Measurements from ENCODE around the gene ADAM19. TPM values are rescaled to one million over a fixed set of nuclear protein-coding genes. Genes with fewer than 3 reads are reported as not detected.

The ADAM19 gene
- total RNA-seq, 1 experiment from 2014 or later, result 0.47 TPM

DNA sequence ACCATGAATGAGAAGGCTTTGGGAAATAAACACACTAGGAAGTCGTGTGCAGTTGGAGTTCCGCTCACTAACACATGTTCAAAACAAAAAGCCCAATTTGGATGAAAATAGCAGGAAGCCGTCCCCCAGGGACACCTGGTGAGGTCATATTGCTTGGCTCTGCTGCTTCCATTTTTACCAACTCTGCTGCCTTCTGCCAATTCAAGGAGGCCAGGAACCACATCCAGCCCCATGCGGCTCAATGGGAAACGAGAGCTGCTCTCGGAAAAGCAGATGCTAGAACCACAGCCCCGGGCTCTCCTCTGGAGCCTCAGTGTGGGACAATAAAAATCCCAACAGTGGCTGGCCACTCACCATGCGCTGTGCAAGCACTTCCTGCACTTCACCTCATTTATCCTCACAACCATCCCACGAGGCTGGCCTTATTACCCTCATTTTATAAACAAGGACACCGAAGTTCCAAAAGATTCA, 13.4 kb downstream of the ADAM19 start:
- ChIA-PET POLR2A (no interaction called here), CTCF (interaction anchor here (0.6 to 0.8 kb wide), 4 partner anchors 46 to 1545 kb away, joined by 3 read pairs; no protein-coding TSS in a partner anchor)
- no peaks in the 10 kb centered on the region for H3K9me3 Mint-ChIP-seq (ENCODE audit: unreplicated experiment)
- no peak overlapping the region for H3K27ac Mint-ChIP-seq (ENCODE audit: low read depth, unreplicated experiment)
- no peak overlapping the region for H3K4me3 Mint-ChIP-seq (ENCODE audit: unreplicated experiment)
- no TSS peak for BruUV-seq (replicated peaks)
- no peaks in the 10 kb centered on the region for H3K36me3 Mint-ChIP-seq (ENCODE audit: insufficient read depth, unreplicated experiment)
- intact Hi-C loops (cut with micrococcal nuclease), result loop anchor here (5.0 kb wide), 1 partner anchor 50 kb away; no protein-coding TSS in a partner anchor
- DNase-seq (ENCODE audit: unreplicated experiment), result no peak
- TF ChIP-seq, protein P1, sequence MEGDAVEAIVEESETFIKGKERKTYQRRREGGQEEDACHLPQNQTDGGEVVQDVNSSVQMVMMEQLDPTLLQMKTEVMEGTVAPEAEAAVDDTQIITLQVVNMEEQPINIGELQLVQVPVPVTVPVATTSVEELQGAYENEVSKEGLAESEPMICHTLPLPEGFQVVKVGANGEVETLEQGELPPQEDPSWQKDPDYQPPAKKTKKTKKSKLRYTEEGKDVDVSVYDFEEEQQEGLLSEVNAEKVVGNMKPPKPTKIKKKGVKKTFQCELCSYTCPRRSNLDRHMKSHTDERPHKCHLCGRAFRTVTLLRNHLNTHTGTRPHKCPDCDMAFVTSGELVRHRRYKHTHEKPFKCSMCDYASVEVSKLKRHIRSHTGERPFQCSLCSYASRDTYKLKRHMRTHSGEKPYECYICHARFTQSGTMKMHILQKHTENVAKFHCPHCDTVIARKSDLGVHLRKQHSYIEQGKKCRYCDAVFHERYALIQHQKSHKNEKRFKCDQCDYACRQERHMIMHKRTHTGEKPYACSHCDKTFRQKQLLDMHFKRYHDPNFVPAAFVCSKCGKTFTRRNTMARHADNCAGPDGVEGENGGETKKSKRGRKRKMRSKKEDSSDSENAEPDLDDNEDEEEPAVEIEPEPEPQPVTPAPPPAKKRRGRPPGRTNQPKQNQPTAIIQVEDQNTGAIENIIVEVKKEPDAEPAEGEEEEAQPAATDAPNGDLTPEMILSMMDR (IDR thresholded peaks at IDR 0.05; ENCODE audit: unreplicated experiment), result no peak
- H3K27me3 Mint-ChIP-seq (ENCODE audit: insufficient read depth, unreplicated experiment), result no peaks in the 10 kb centered on the region
- H3K4me1 Mint-ChIP-seq (ENCODE audit: insufficient read depth, unreplicated experiment), result peaks cover 22% of the 10 kb centered on the region

DNA sequence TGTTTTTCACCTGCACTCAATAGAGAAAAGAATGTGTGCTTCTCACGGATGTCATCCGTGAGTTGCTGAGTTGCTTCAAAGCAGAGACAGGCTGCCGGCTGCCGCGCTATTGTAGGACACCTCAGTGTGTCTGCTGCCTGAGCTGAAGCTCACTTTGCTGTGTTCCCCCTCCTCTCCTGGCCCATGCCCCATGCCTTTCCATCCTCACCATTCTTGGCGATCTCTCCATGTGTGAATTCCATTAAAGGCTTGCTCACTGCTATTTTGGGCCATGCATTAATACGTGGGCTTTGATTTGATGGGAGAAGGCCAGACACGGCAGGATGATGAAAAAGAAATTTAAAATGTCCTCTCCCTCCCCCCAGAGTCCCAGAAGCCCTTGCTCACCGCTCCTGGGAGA, 14.5 kb downstream of the ADAM19 start:
- TF ChIP-seq, protein P1 (IDR thresholded peaks at IDR 0.05; ENCODE audit: unreplicated experiment), result no peak
- H3K36me3 Mint-ChIP-seq (ENCODE audit: insufficient read depth, unreplicated experiment), result no peaks in the 10 kb centered on the region
- no peak for DNase-seq (ENCODE audit: unreplicated experiment)
- H3K4me3 Mint-ChIP-seq (ENCODE audit: unreplicated experiment), result no peak overlapping the region
- H3K4me1 Mint-ChIP-seq (ENCODE audit: insufficient read depth, unreplicated experiment), result peaks cover 22% of the 10 kb centered on the region
- H3K9me3 Mint-ChIP-seq (ENCODE audit: unreplicated experiment), result no peaks in the 10 kb centered on the region
- ChIA-PET CTCF (interaction anchor here (0.5 to 0.8 kb wide), 5 partner anchors 35 to 1823 kb away, joined by 3 to 4 read pairs (median 3); no protein-coding TSS in a partner anchor), POLR2A (interaction anchor here (0.7 kb wide), 1 partner anchor 10 kb away, joined by 3 read pairs; no protein-coding TSS in a partner anchor)
- H3K27ac Mint-ChIP-seq (ENCODE audit: low read depth, unreplicated experiment), result no peak overlapping the region
- BruUV-seq (replicated peaks), result no TSS peak
- intact Hi-C loops (cut with micrococcal nuclease), result loop anchor here (5.0 kb wide), 1 partner anchor 51 kb away; no protein-coding TSS in a partner anchor
- no peaks in the 10 kb centered on the region for H3K27me3 Mint-ChIP-seq (ENCODE audit: insufficient read depth, unreplicated experiment)

DNA sequence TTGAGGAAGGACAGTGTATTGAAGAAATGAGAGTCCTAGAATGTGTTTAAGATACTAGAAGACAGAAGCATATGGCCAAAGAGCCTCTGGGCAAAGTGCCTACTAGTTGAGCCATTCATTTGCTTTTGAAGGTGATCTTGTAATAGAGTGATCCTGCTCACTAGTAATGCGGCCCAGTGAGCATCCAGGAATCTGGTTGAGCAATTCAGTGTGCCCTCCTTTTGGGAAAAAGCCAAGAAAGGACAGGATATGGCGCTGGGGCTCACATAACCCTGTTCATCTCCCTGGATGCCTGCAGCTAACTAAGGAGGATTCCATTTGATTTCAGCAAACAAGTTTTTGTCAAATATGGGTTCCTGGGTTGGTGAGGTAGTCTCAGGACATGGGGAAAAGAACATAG, 16.3 kb downstream of the ADAM19 start:
- H3K4me1 Mint-ChIP-seq (ENCODE audit: insufficient read depth, unreplicated experiment), result peaks cover 38% of the 10 kb centered on the region
- intact Hi-C loops (cut with micrococcal nuclease), result loop anchor here (2.0 kb wide), 1 partner anchor 42 kb away; no protein-coding TSS in a partner anchor
- POLR2A ChIA-PET, result interaction anchor here (0.6 to 2.0 kb wide), 4 partner anchors 13 to 51 kb away, joined by 3 to 9 read pairs (median 3); no protein-coding TSS in a partner anchor
- TF ChIP-seq, protein P1 (IDR thresholded peaks at IDR 0.05; ENCODE audit: unreplicated experiment), result no peak
- CTCF ChIA-PET, result interaction anchor here (0.7 to 1.0 kb wide), 3 partner anchors 74 to 184 kb away, joined by 4 to 5 read pairs (median 5); no protein-coding TSS in a partner anchor
- H3K9me3 Mint-ChIP-seq (ENCODE audit: unreplicated experiment), result no peaks in the 10 kb centered on the region
- DNase-seq (ENCODE audit: unreplicated experiment), result peak; percentile 97
- no TSS peak for BruUV-seq (replicated peaks)
- H3K27me3 Mint-ChIP-seq (ENCODE audit: insufficient read depth, unreplicated experiment), result no peaks in the 10 kb centered on the region
- no peaks in the 10 kb centered on the region for H3K36me3 Mint-ChIP-seq (ENCODE audit: insufficient read depth, unreplicated experiment)
- H3K4me3 Mint-ChIP-seq (ENCODE audit: unreplicated experiment), result no peak overlapping the region
- H3K27ac Mint-ChIP-seq (ENCODE audit: low read depth, unreplicated experiment), result no peak overlapping the region

DNA sequence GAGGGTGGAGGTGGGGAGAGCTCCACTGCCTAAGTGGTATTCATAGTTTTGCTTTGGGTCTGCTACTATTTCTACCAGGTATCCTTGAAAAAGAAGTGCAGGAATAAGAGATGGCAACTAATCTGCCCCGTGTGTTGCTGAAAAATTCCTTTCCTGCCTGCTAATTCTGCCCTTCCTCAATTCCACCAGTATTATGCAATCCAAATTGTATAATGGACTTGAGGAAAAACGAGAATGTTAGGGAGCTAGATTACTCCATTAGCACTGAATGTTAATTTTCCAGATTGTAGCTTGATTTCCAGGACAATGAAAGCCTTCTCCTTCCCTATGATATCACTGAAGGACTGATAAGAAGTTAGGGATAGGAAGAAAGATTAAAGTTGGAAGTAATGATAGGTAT, 16.9 kb downstream of the ADAM19 start:
- ChIA-PET POLR2A (interaction anchor here (0.6 to 2.0 kb wide), 3 partner anchors 42 to 338 kb away, joined by 3 to 9 read pairs (median 4); no protein-coding TSS in a partner anchor), CTCF (interaction anchor here (0.7 to 0.9 kb wide), 3 partner anchors 74 to 184 kb away, joined by 3 to 5 read pairs (median 4); no protein-coding TSS in a partner anchor)
- Mint-ChIP-seq H3K9me3 (ENCODE audit: unreplicated experiment) (no peaks in the 10 kb centered on the region), H3K27ac (ENCODE audit: low read depth, unreplicated experiment) (no peak overlapping the region), H3K4me3 (ENCODE audit: unreplicated experiment) (no peak overlapping the region), H3K36me3 (ENCODE audit: insufficient read depth, unreplicated experiment) (no peaks in the 10 kb centered on the region), H3K4me1 (ENCODE audit: insufficient read depth, unreplicated experiment) (peaks cover 38% of the 10 kb centered on the region), H3K27me3 (ENCODE audit: insufficient read depth, unreplicated experiment) (no peaks in the 10 kb centered on the region)
- intact Hi-C loops (cut with micrococcal nuclease), result loop anchor here (2.0 kb wide), 1 partner anchor 42 kb away; no protein-coding TSS in a partner anchor
- BruUV-seq (replicated peaks), result no TSS peak
- DNase-seq (ENCODE audit: unreplicated experiment), result no peak
- TF ChIP-seq, protein P1 (IDR thresholded peaks at IDR 0.05; ENCODE audit: unreplicated experiment), result no peak

All from MCF 10A (cell line).